PC-9 (cell line): ENCODE data around the gene NHS. TPM values are rescaled to one million over a fixed set of nuclear protein-coding genes. Genes with fewer than 3 reads are reported as not detected.

Source experiments
- BruUV-seq: library from RNA; stranded (reverse); fragments of 400-500 nt; replicated peaks from 2 replicates; lab custom pipeline; 2021; lab: Mats Ljungman, UMichigan
- CTCF ChIA-PET: fragments of 300-600 bp; sonication (Branson Sonifier 250); formaldehyde crosslinking; loops from one replicate; lab custom pipeline; 2022; ENCODE audit warnings: antibody characterized with exemption; lab: Charles Lee
- POLR2A ChIA-PET: fragments of 300-600 bp; sonication (Branson Sonifier 250); formaldehyde crosslinking; loops from one replicate; lab custom pipeline; 2022; ENCODE audit warnings: antibody characterized with exemption; ENCODE audit not compliant: unreplicated experiment; lab: Charles Lee
- DNase-seq, 2 experiments: peaks; one replicate each; pipeline versions ENCODE4 v3.0.0 to v3.0.0-alpha.2; 2015 to 2022; ENCODE audit warnings: mixed read lengths in 1 of 2
- H2AFZ ChIP-seq: fragments of 200-600 bp; sonication (generic); 2 replicates; pipeline ENCODE4 v1.8.1; 2017; ENCODE audit warnings: antibody characterized with exemption
- H3F3A ChIP-seq: fragments of 200-600 bp; sonication (generic); 2 replicates; pipeline ENCODE4 v1.8.1; 2017; ENCODE audit warnings: antibody characterized with exemption, mild to moderate bottlenecking, low read depth; ENCODE audit not compliant: insufficient read depth
- H3K27ac ChIP-seq: fragments of 200-600 bp; sonication (generic); 2 replicates; pipeline ENCODE4 v1.6.1; 2016; ENCODE audit warnings: mixed run types
- H3K27me3 ChIP-seq: fragments of 200-600 bp; sonication (generic); 2 replicates; pipeline ENCODE4 v1.6.1; 2016; ENCODE audit warnings: low read depth, mixed run types; ENCODE audit not compliant: insufficient read depth
- H3K36me3 ChIP-seq: fragments of 200-600 bp; sonication (generic); 2 replicates; pipeline ENCODE4 v1.6.1; 2016; ENCODE audit warnings: low read depth, mixed run types
- H3K4me1 ChIP-seq: fragments of 200-600 bp; sonication (generic); replicated peaks from 2 replicates; pipeline ENCODE4 v1.6.1; 2016; ENCODE audit warnings: mixed run types; ENCODE audit not compliant: insufficient read depth
- H3K4me2 ChIP-seq: fragments of 200-600 bp; sonication (generic); 2 replicates; pipeline ENCODE4 v1.6.1; 2017; ENCODE audit warnings: mixed run types
- H3K4me3 ChIP-seq: fragments of 200-600 bp; sonication (generic); 2 replicates; pipeline ENCODE4 v1.6.1; 2016; ENCODE audit warnings: mixed run types
- H3K79me2 ChIP-seq: fragments of 200-600 bp; sonication (generic); 2 replicates; pipeline ENCODE4 v1.6.1; 2017; ENCODE audit warnings: low read depth, mixed run types
- H3K9me2 ChIP-seq: fragments of 200-600 bp; sonication (generic); 2 replicates; pipeline ENCODE4 v1.8.1; 2017; ENCODE audit warnings: mild to moderate bottlenecking; ENCODE audit not compliant: insufficient read depth
- H3K9me3 ChIP-seq: fragments of 200-600 bp; sonication (generic); 2 replicates; pipeline ENCODE4 v1.8.1; 2016; ENCODE audit warnings: low read depth; ENCODE audit not compliant: insufficient read depth
- H4K20me1 ChIP-seq: fragments of 200-600 bp; sonication (generic); 2 replicates; pipeline ENCODE4 v1.8.1; 2017; ENCODE audit not compliant: insufficient read depth
- EZH2 ChIP-seq: fragments of 200-600 bp; sonication (generic); IDR thresholded peaks from 2 replicates; pipeline ENCODE4 v1.8.0; 2017; ENCODE audit warnings: antibody characterized with exemption, low read depth
- intact Hi-C: fragments of 100-400 bp; cut with micrococcal nuclease; formaldehyde crosslinking; loops from one replicate; pipeline ENCODE4 v1.10.0; 2022; ENCODE audit not compliant: unreplicated experiment
- total RNA-seq: library from RNA; stranded (reverse); gene quantifications from 2 replicates; pipeline ENCODE4 v1.2.3, GENCODE V29; 2021
- TF ChIP-seq, protein P1 (sequence below): fragments of 200-600 bp; sonication (generic); conservative IDR thresholded peaks from 2 replicates; pipeline ENCODE4 v1.6.1; 2017; ENCODE audit warnings: mixed run types, antibody characterized with exemption, mild to moderate bottlenecking, moderate library complexity

NHS gene
- total RNA-seq, 1 experiment from 2014 or later = 6.7 TPM

DNA sequence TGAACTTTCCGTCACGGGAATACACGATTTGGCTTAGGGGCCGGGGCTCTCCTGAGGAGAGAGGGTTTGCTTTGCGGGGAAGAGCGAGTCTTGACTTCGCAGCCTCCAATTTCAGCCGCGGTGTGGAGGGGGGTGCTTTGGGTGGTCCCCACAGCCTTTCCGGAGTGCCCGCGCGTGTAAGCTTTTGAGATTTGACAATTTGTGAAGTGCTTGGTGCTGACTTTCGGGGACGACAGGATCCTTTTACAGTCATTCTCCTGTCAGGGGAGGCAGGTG, 362.6 kb downstream of the NHS start:
- Histone ChIP-seq H3K4me2 (peak overlapping the region; percentile 74), H3K27ac (peak overlapping the region; percentile 85), H3K27me3 (no peaks in the 10 kb centered on the region), H3K9me2 (no peaks in the 10 kb centered on the region), H3K4me3 (peak overlapping the region; percentile 94), H3K4me1 (peaks cover 14% of the 10 kb centered on the region; the same call in 1 of the 2 replicates), H4K20me1 (no peaks in the 10 kb centered on the region; the same call in 1 of the 2 replicates), H3K36me3 (no peaks in the 10 kb centered on the region), H3K9me3 (no peaks in the 10 kb centered on the region), H3K79me2 (peaks cover 41% of the 10 kb centered on the region), H2AFZ (peak overlapping the region; percentile 87), H3F3A (peaks cover 12% of the 10 kb centered on the region; the same call in 1 of the 2 replicates)
- TF ChIP-seq, protein P1, sequence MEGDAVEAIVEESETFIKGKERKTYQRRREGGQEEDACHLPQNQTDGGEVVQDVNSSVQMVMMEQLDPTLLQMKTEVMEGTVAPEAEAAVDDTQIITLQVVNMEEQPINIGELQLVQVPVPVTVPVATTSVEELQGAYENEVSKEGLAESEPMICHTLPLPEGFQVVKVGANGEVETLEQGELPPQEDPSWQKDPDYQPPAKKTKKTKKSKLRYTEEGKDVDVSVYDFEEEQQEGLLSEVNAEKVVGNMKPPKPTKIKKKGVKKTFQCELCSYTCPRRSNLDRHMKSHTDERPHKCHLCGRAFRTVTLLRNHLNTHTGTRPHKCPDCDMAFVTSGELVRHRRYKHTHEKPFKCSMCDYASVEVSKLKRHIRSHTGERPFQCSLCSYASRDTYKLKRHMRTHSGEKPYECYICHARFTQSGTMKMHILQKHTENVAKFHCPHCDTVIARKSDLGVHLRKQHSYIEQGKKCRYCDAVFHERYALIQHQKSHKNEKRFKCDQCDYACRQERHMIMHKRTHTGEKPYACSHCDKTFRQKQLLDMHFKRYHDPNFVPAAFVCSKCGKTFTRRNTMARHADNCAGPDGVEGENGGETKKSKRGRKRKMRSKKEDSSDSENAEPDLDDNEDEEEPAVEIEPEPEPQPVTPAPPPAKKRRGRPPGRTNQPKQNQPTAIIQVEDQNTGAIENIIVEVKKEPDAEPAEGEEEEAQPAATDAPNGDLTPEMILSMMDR = no peak
- TF ChIP-seq EZH2 = no peak
- TSS peak; percentile 83 for BruUV-seq
- CTCF ChIA-PET = no interaction called here
- DNase-seq = no peak
- intact Hi-C loops = loop anchor here (2.0 to 5.0 kb wide), 2 partner anchors 1019 to 1605 kb away; partner anchors contain the start of genes PDHA1 and SYAP1
- POLR2A ChIA-PET = interaction anchor here (0.6 kb wide), 1 partner anchor 210 kb away, joined by 6 read pairs; no protein-coding TSS in a partner anchor

- BruUV-seq = no TSS peak
- H3K36me3 ChIP-seq = no peaks in the 10 kb centered on the region
- peaks cover 15% of the 10 kb centered on the region for H3K4me1 ChIP-seq
- H3K79me2 ChIP-seq = peaks cover 46% of the 10 kb centered on the region
- no peaks in the 10 kb centered on the region for H3K27me3 ChIP-seq
- H3K9me2 ChIP-seq = no peaks in the 10 kb centered on the region
- peak overlapping the region; percentile 85 for H3K27ac ChIP-seq
- peak overlapping the region; percentile 87 for H2AFZ ChIP-seq
- H3K9me3 ChIP-seq = no peaks in the 10 kb centered on the region
- TF ChIP-seq, protein P1 = no peak
- no peak for TF ChIP-seq EZH2
- H3K4me3 ChIP-seq = peak overlapping the region; percentile 94
- CTCF ChIA-PET = no interaction called here
- peaks cover 12% of the 10 kb centered on the region; the same call in 1 of the 2 replicates for H3F3A ChIP-seq
- intact Hi-C loops = loop anchor here (1.0 to 5.0 kb wide), 3 partner anchors 36 to 1604 kb away; partner anchors contain the start of genes PDHA1 and SYAP1
- H3K4me2 ChIP-seq = peak overlapping the region; percentile 74
- POLR2A ChIA-PET = interaction anchor here (0.6 to 0.7 kb wide), 3 partner anchors 16 to 1022 kb away, joined by 3 to 8 read pairs (median 8); no protein-coding TSS in a partner anchor
- H4K20me1 ChIP-seq = no peaks in the 10 kb centered on the region; the same call in 1 of the 2 replicates
- DNase-seq = peak; percentile 43 to 59
Observed at GRCh38 chrX:17737986-17738713, 363.1 kb downstream of the NHS start.

DNA sequence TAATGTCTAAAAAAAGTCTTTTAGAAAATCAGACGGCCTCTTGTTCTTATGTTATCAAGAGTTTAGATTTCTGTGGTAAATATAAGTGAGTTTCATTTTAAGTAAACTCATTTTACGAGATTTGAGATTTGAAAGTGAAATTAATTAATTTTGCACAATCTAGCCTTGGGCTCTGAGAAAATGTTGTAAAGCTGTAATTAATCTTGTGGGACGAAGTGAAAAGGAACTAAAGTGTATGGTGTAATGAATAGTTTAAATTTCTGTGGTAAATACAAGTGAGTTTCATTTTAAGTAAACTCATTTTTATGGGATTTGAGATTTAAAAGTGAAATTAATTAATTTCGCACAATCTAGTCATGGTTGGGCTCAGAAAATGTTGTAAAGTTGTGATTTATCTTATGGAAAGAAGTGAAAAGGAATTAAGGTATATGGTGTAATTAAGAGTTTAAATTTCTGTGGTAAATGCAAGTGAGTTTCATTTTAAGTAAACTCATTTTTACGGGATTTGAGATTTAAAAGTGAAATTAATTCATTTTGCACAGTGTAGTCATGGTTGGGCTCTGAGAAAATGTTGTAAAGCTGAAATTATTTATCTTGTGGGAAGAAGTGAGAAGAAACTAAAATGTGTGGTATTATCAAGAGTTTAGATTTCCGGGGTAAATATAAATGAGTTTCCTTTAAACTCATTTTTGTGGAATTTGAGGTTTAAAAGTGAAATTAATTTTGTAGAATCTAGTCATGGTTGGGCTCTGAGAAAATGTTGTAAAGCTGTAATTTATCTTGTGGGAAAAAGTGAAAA, 363.9 kb downstream of the NHS start:
- Histone ChIP-seq H4K20me1 (no peaks in the 10 kb centered on the region; the same call in 1 of the 2 replicates), H3K27ac (peak overlapping the region; percentile 85), H3K27me3 (no peaks in the 10 kb centered on the region), H2AFZ (peak overlapping the region; percentile 87; the same call in 1 of the 2 replicates), H3K36me3 (no peaks in the 10 kb centered on the region), H3K4me3 (peak overlapping the region; percentile 94), H3K79me2 (peaks cover 52% of the 10 kb centered on the region), H3K4me2 (peak overlapping the region; percentile 74), H3K9me3 (no peaks in the 10 kb centered on the region), H3K4me1 (peaks cover 23% of the 10 kb centered on the region), H3F3A (peaks cover 12% of the 10 kb centered on the region; the same call in 1 of the 2 replicates), H3K9me2 (no peaks in the 10 kb centered on the region)
- BruUV-seq = no TSS peak
- ChIA-PET CTCF (interaction anchor here (0.6 kb wide), 1 partner anchor 1144 kb away, joined by 11 read pairs; no protein-coding TSS in a partner anchor), POLR2A (interaction anchor here (0.6 to 0.7 kb wide), 3 partner anchors 15 to 1021 kb away, joined by 3 to 8 read pairs (median 8); no protein-coding TSS in a partner anchor)
- peak in 1 of 2 experiments; percentile 36 for DNase-seq
- no peak for TF ChIP-seq EZH2
- TF ChIP-seq, protein P1 = no peak
- intact Hi-C loops = loop anchor here (1.0 to 5.0 kb wide), 2 partner anchors 37 to 1603 kb away; partner anchors contain the start of gene PDHA1
